ENCODE data around the gene INCENP. TPM values are rescaled to one million over a fixed set of nuclear protein-coding genes. Genes with fewer than 3 reads are reported as not detected.
A peak's percentile ranks its signal among the peaks of the same experiment; 100 is the strongest.

Gene INCENP
- total RNA-seq, 1 donor from 2014 or later: 48.0 TPM

- DNase-seq: no peak
- H3K36me3 Mint-ChIP-seq (ENCODE audit: unreplicated experiment): no peaks in the 10 kb centered on the region
- H3K4me3 Mint-ChIP-seq (ENCODE audit: unreplicated experiment): no peak overlapping the region
- no peak overlapping the region for H3K27ac Mint-ChIP-seq (ENCODE audit: unreplicated experiment)
- H3K4me1 Mint-ChIP-seq (ENCODE audit: low read depth, unreplicated experiment): no peaks in the 10 kb centered on the region
- no peak for TF ChIP-seq CTCF (IDR thresholded peaks at IDR 0.05; ENCODE audit: partially characterized antibody, unreplicated experiment)
- H3K27me3 Mint-ChIP-seq (ENCODE audit: unreplicated experiment): no peaks in the 10 kb centered on the region
- H3K9me3 Mint-ChIP-seq (ENCODE audit: unreplicated experiment): no peaks in the 10 kb centered on the region
Observed at GRCh38 chr11:62104816-62105653, 18.8 kb upstream of the INCENP start.

- H3K27ac Mint-ChIP-seq (ENCODE audit: unreplicated experiment): no peak overlapping the region
- H3K9me3 Mint-ChIP-seq (ENCODE audit: unreplicated experiment): no peaks in the 10 kb centered on the region
- no peak for TF ChIP-seq CTCF (IDR thresholded peaks at IDR 0.05; ENCODE audit: partially characterized antibody, unreplicated experiment)
- no peaks in the 10 kb centered on the region for H3K36me3 Mint-ChIP-seq (ENCODE audit: unreplicated experiment)
- DNase-seq: no peak
- H3K27me3 Mint-ChIP-seq (ENCODE audit: unreplicated experiment): no peaks in the 10 kb centered on the region
- no peak overlapping the region for H3K4me3 Mint-ChIP-seq (ENCODE audit: unreplicated experiment)
- no peaks in the 10 kb centered on the region for H3K4me1 Mint-ChIP-seq (ENCODE audit: low read depth, unreplicated experiment)
Observed at GRCh38 chr11:62105667-62106191, 18.1 kb upstream of the INCENP start.

GRCh38 chr11:62108017-62108750, 15.6 kb upstream of the INCENP start:
- TF ChIP-seq CTCF (IDR thresholded peaks at IDR 0.05; ENCODE audit: partially characterized antibody, unreplicated experiment): peak; percentile 82
- H3K27ac Mint-ChIP-seq (ENCODE audit: unreplicated experiment): no peak overlapping the region
- no peaks in the 10 kb centered on the region for H3K36me3 Mint-ChIP-seq (ENCODE audit: unreplicated experiment)
- no peaks in the 10 kb centered on the region for H3K27me3 Mint-ChIP-seq (ENCODE audit: unreplicated experiment)
- H3K9me3 Mint-ChIP-seq (ENCODE audit: unreplicated experiment): no peaks in the 10 kb centered on the region
- no peak for DNase-seq
- H3K4me3 Mint-ChIP-seq (ENCODE audit: unreplicated experiment): no peak overlapping the region
- H3K4me1 Mint-ChIP-seq (ENCODE audit: low read depth, unreplicated experiment): no peaks in the 10 kb centered on the region

- no peak for DNase-seq
- Mint-ChIP-seq H3K27ac (ENCODE audit: unreplicated experiment) (no peak overlapping the region), H3K9me3 (ENCODE audit: unreplicated experiment) (peaks cover under 1% of the 10 kb centered on the region), H3K27me3 (ENCODE audit: unreplicated experiment) (no peaks in the 10 kb centered on the region), H3K4me3 (ENCODE audit: unreplicated experiment) (no peak overlapping the region), H3K36me3 (ENCODE audit: unreplicated experiment) (no peaks in the 10 kb centered on the region), H3K4me1 (ENCODE audit: low read depth, unreplicated experiment) (no peaks in the 10 kb centered on the region)
- TF ChIP-seq CTCF (IDR thresholded peaks at IDR 0.05; ENCODE audit: partially characterized antibody, unreplicated experiment): no peak
Observed at GRCh38 chr11:62108971-62109404, 14.8 kb upstream of the INCENP start.

All from glutamatergic neuron (in vitro differentiated cells).